Right renal pelvis (tissue), 4 donors: ENCODE results near the gene H2BK1. TPM values are rescaled to one million over a fixed set of nuclear protein-coding genes. Genes with fewer than 3 reads are reported as not detected.

Experiments used
- DNase-seq, 4 donors: peaks; one replicate each; pipeline ENCODE4 v3.0.0-alpha.2; 2013; ENCODE audit warnings: low read depth in 4 of 4, low spot score in 3 of 4, missing footprints in 1 of 4
- polyA plus RNA-seq, 4 donors: library from polyadenylated mRNA; unstranded; fragments of 120-200 nt; gene quantifications; one replicate each; pipeline ENCODE4 v1.2.1, GENCODE V29; 2013; ENCODE audit not compliant: insufficient read length in 4 of 4

Gene H2BK1
- not detected for polyA plus RNA-seq

- no peak for DNase-seq
Observed at GRCh38 chr7:151210087-151210854, at the start of gene H2BK1. H2BK1 (minus strand) TSS chr7:151210488; CDS start chr7:151210318, 170 bp downstream.

- no peak for DNase-seq
Observed at GRCh38 chr7:151257990-151258389, 47.7 kb upstream of the H2BK1 start.

GRCh38 chr7:151256410-151257045, 46.2 kb upstream of the H2BK1 start:
- no peak for DNase-seq

DNA sequence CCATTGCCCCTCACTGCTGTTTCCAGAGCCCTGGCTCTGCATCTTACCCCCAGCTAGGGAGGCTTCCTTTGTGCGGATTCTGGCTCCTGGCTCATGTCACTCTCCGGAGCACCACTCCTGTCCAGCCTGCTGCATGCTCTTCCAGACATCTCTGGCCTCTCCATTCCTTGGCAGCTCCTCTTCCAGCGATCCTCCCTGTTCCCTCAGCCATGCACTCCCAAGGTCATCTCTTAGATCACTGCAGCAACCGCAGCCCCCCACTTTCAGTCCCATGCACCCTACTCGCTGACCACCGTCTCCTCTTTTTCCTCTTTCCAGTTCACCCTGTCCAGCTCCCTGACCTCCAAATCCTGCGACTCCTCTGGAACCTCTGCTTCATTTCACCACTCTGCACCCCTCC, 45.1 kb upstream of the H2BK1 start:
- no peak for DNase-seq

- DNase-seq, result no peak
Observed at GRCh38 chr7:151254851-151255250, 44.6 kb upstream of the H2BK1 start.

- DNase-seq, result no peak
Observed at GRCh38 chr7:151254316-151254715, 44.0 kb upstream of the H2BK1 start.

DNA sequence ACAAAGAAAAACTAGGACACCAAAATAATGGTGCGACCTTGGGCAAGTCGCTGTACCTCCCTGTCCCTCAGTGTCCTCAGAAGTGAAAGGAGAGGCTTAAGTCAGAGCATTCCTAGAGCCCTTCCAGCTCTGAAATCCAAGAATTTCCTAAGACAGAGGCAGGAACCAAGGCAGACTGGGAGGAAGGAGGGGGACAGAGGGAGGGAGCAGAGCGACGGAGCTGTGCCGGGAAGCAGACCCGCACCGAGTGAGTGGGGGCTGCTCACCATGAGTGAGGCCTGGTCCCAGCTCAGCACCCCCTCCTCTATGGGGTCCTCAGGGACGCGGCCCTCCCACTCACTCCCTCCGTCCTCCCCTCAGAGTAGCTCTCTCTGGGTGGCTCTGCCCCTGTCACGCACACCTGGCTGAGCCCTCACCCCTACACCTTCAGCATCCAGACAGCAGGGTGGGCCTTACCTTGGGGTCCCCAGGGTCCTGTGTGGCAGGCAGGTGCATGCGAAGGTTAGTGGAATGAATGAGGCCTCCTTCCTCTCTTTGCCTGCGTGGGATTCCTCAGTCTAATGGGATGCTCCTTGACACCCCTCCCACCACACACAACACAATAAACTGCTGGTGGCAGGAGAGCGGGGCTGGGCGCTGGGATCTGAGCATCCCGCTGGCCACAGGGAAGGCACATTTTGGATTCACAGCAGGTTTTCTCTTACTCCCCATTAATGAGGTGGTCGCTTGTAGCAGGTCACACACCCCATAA, 42.8 kb upstream of the H2BK1 start:
- no peak for DNase-seq

DNA sequence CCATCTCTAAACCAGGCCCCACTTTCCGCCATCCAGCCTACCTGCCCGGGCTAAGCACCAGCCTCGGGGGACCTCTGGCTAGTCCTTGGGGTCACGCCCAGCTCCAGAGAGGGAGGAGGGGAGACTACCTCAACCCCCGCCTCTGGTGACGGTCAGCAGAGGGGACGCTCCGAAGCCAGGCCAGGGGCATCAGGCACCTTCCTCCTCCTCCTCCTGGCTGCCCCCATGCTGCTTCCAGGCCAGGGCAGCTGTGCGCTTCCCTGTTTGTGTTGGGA, 42.2 kb upstream of the H2BK1 start:
- DNase-seq, result no peak

DNA sequence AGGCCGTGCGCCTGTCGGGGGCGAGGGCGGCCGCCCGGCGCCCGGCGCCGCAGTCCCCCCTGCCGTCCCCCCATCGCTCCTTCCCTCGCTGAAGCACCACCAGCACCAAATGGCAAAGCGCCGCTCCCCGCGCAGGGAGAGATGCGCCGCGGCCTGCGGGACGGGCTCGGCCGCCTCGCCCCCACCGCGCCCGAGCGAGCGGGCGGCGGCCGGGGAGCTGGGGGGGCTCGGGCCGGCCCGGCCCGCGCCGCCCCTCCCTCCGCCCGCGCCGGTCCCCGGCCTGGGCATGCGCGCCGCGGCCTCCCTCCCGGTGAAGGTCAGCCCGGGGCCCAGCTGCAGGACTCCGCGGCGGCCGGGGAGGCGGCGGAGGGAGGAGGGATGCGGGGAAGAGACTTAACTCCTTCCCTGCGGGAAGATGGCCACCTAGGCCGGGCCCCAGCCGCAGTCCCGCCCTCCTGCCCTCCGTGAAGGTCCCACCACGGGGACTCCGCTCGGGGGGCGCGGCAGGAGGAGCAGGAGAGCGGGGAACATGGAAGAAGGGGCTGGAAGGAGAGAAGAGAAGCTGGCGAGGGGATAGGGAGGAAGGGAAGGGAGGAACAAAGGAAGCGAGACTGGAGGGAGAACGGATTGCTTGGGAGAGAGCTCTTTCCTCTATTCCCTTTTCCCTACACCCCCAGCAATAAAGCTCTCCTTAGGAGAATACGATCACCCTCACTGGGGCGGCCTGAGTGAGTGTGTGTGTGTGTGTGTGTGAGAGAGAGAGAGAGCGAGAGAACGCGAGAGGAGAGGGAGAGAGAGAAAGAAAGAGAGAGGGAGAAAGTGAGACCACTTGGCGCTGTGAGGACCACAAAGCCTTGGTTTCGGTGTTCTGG, 41.6 kb upstream of the H2BK1 start:
- DNase-seq, result peak in 3 of 4 donors; percentile 48 to 67 (median 55)

DNA sequence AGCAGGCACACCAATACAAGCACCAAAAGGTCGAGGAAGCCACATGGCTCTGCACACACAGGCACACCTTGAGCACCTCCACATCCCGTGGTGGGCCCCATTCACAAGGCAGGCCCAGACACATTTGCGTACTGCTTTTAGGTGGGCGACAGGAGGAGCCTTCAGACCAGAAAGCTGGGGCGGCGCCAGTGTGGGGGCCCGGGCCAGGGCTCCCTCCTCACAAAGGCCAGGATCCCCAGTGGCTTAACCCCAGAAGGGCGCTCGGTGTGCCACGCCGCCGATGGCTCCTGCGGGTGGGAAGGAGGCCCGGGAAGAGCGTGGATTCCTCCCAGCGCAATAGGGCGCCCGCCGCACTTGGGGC, 41.0 kb upstream of the H2BK1 start:
- peak in 1 of 4 donors; percentile 44 for DNase-seq

- DNase-seq, result no peak
Observed at GRCh38 chr7:151250181-151251132, 40.2 kb upstream of the H2BK1 start.

- DNase-seq, result peak in 1 of 4 donors; percentile 23
Observed at GRCh38 chr7:151249732-151250072, 39.4 kb upstream of the H2BK1 start.

- peak in 1 of 4 donors; percentile 39 for DNase-seq
Observed at GRCh38 chr7:151249034-151249731, 38.9 kb upstream of the H2BK1 start.

- DNase-seq, result peak in 1 of 4 donors; percentile 41
Observed at GRCh38 chr7:151248346-151249033, 38.2 kb upstream of the H2BK1 start, which contains the start of gene SMARCD3. SMARCD3 (minus strand) TSS chr7:151248694; CDS start chr7:151248562, 132 bp downstream.

GRCh38 chr7:151247611-151248345, 37.5 kb upstream of the H2BK1 start:
- DNase-seq, result no peak

- no peak for DNase-seq
Observed at GRCh38 chr7:151246851-151247580, 36.7 kb upstream of the H2BK1 start.
